Stimulated activated naive CD4-positive, alpha-beta T cell treated with Interleukin-2 at 50 U/mL for 16 hours (primary cell): ENCODE measurements around the gene PCDH12.

Experiments used
- DNase-seq: peaks from one replicate; lab custom pipeline; 2025; lab: John Stamatoyannopoulos, UW

PCDH12 gene

DNA sequence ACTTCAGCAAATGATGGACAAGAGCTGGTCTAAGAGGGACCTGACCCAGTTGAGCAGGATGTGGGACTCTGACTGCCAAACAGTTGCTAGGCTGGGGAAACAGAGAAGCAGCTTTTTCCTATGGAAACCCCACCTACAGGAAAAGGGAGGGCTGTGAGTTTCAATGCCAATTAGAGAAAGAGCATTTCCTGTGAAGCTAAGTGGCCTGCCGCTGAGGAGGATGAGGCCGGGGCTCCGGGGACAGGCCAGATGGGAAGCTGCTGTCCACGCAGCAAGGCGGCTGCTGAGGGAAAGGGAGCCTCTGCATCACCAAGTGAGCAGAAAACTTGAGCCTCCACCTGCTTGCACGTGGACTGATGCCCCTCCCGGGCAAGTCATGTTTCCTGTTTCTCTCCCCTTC lies at the start of gene PCDH12:
TSS of gene PCDH12 (minus strand) at position 90 of the 400 bp plus-strand sequence. CDS start 351 bp downstream, outside the sequence.
- DNase-seq: no peak

DNA sequence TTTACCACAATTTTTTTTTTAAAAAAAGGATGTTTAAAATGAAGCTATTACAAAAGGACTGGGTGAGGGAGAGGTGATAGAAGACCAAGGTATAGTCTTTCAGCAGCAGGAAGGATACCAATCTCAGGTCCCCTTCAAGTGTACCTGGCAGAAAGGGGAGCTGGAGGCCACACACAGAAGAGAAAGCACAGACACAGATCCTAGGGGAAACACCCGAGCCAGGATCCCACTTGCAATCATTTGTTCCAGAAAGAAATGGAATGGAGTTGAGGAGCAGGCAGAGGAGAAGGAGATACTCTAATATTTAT lies 49.2 kb upstream of the PCDH12 start:
- DNase-seq: no peak

DNA sequence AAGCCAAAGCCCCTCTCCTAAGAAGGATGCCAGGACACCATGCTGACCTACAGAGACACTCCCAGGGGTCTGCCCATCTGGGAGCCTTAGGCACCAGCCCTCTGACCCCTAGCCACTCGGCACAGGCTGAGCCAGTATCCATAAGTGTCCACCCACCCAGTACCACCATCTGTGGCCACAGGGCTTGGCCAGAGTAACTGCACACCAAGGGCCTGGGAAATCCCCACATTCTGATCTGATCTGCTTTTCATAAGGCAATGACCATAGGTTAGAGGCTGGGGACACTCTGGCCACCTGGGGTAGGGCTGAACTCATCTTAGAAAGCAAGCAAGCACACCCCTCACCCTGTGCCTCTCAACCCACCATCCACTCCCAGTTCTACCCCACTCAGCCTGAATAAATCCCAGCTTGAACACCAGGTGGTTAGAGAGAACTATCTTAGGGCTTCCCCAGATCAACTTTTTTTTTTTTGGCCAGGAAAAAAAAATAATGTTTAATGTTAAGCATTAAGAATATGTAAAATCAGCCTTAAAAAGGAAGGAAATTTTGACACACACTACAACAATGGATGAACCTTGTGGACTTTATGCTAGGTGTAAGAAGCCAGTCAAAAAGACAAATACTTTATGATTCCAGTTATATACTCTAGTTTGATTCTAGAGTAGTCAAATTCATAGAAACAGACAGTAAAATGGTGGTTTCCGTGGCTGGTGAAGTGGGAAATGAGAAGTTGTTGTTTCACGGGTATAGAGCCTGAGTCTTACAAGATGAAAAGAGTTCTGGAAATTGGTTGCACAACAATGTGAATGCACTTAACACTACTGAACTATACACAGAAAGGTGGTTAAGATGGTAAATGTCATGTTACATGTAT lies 48.6 kb upstream of the PCDH12 start:
- DNase-seq: no peak

DNA sequence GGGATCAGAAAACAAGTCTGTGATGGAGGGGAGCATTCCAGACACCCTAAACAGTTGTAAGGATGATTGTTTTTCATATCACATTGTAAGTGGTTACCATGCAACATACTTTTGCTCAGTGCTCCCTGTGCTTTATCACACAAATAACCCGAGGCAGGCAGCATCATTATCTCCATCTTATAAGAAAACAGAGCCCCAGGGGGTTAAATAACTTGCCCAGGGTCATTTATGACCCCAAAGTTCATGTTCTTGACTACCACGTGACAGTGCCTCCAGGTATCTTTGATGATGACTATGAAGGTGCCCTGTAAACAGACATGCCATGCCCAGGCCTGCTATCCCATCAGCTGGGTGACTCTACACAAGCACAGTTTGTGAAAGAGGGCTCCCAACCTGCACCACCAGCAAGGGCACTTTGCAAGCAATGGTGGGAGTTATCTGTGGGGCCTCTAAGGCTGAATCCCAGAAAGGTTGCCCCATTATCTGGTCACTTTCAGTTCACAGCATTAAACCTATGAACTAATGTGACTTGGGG lies 45.3 kb upstream of the PCDH12 start:
- no peak for DNase-seq

DNA sequence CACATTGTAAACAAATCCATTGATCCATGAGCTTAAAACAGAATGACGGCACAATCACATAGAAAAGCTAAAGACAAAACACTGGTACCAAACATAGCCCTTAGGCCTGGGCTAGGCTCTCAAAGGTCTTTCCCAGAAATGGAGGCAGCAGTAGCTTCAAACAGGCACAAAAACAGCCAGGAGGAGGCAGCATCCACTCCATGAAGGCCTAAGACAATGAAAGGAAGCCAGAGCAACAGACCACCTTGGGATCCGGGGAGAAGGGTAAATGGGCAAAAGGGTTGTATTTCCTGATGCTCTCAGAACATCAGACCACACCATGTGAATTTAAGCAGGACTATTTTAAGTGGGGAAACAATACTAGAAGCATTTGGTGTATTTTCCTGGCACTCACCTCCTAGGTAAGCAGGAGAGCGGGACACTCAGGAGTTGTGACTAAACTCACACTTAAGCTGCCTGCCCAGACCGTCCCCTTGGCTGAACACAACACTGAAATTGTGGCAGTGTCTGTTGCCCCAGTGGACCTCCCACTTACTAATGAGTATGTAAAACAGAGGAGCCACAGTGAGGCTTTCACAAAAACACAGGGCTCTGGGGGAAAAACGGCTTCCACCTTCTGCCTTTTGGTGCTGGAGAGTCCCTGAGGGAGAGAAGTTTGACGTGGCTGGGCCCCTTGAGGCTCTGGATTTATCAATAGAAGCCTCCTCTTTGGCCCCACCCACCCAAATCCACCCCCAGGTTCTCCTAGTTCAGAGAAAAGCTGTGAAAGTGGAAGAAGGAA lies 42.9 kb upstream of the PCDH12 start:
- DNase-seq: no peak

DNA sequence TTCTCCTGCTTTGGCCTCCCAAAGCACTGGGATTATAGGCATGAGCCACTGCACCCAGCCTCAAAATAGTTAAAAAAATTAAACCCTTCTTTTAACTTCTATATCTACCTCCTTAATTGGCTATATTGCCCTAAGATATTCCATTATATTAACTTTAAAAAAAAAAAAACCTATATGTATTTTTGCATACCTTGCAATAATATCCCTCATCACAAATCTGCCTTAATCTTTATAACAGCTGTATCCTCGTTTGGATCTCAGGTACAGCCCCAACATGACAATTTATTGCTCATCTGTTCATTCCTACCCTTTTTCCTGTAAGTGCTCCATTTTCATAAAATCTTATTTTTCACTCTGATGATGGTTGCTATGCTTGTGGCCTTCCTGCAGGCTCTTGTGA lies 42.2 kb upstream of the PCDH12 start:
- DNase-seq: no peak

DNA sequence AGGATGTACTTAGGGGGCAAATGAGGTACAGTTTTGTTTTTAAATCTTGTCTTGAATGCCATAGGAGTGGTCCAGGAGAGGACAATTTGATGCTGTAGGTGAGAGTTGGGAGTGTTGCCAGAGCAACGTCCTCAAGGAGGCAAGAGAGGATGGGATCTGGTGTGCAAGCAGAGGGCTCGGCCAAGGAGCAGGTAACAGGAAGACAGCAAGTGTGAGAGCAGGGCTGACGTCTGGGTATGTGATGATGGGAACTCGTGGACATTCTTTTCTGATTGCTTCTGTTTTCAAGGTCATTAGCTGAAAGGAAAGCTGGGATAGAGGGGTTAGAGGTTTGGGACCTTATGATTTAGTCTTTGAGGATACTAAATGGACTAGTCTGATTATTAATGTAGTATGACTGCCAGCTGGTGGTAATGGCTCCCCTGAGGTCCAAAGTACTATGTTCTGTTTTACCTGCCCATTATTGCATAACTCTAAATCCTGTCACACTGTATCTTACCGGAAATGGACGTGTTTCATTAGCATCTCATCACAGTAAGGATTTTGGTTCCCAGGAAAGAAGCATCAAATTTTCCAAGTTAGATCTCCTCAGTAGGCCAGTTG lies 39.5 kb upstream of the PCDH12 start:
- DNase-seq: no peak

DNA sequence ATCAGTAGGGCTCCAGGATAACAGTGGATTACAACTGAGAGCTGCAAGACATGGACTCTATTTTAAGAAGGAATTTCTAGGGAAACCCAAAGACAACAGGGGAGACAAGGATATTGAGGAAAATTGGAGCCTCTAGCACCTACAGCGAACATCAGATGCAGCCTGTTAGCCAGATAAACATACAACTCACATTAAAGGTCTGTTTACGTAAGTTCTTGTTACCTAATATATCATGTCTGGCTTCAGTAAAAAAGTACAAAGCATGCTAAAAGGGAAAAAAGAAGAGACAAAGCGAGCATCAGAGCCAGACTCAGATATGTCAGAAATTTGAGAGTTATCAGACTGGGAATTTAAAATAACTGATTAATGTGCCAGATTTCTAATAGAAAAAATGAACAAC lies 37.7 kb upstream of the PCDH12 start:
- DNase-seq: no peak

DNA sequence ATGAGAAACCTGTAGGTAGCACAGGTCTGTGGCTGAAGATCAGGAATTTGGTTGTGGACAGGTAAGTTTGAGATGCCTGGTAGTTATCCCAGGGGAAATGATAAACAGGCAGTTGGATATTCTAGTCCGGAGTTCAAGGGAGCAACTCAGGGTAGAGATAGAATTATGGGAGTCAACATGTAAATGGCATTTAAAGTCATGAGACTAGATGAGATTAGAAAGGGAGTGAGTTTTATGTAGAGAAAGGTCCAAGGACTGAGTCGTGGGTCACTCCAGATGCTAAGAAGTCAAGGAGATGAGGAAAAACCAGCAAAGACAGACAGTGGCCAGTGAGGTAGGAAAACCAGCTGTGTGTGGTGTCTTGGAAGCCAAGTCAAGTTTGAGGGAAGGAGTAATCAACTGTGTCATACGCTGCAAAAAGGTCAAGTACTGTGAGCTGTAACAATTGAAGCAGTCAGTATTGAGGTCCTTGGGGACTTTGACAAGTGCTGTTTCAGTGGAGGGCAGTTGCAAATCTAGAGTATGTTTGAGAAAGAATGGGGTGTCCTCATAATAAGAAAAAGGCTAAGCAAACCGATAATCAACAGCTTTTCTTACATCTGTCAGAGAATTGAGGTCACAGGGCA lies 36.6 kb upstream of the PCDH12 start:
- no peak for DNase-seq

DNA sequence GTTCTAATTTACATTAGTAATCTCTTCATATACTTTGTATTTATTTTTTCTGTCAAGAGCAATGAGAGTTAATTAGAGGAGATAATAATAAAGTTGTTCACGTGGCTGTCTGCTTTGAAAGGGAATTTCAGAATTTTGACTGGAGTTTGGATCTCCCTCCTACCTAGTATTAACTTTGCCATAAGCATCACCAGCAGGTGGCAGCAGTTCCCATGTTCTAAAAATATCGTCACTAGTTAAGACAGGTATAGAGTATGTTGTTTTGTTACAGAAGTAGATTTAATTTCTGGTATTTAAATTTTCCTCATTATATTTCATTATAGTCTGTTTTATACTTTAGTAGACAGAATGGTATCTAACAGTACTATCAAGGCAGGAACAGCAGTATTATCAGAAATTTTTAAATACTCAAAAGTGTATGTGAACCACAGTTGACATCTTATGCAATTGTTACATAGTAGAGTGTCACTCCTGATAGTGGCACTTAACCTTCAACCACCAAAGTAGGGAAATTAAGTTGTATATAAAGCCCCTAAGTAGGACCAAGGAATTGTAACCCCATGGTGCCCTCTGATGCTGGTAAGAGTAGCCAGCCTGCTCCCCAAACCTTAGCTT lies 34.5 kb upstream of the PCDH12 start:
- peak; percentile 72 for DNase-seq

DNA sequence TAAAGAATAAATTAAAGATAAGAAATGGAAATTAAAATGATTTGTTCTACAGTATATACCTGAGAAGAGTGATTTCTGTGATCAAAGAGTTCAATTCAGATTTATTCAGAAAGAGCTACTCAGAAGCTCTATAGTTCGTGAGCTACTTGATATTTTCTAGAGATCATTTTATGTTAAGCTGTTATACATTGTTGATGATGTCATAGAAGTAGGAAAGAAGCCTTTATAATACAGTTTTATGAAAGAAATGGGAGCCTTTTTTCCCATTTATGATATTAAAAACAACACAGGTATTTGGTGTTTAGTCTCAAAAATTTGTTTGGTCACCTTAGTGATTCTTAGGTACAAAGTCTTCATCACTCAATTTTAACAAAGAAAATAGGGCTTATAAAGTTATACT lies 31.7 kb upstream of the PCDH12 start:
- no peak for DNase-seq

DNA sequence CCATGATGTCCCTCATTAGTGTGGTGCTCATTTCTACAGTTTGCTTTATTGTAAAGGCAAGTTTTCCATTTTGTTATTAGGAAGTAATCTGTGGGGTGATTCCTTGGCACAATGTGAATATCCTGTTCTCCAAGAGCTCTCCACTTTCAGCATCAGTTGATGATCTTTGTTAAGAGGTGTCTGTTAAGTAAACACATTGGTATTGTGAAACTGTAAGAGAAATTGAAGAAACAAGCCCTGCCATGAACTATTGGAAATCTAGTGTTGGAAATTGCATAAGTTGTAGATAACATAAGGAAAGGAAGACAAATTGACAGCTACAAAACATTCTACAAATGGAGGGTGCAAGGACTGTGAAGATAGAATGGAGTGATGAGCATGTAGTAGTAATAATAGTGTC lies 28.1 kb upstream of the PCDH12 start:
- DNase-seq: no peak

DNA sequence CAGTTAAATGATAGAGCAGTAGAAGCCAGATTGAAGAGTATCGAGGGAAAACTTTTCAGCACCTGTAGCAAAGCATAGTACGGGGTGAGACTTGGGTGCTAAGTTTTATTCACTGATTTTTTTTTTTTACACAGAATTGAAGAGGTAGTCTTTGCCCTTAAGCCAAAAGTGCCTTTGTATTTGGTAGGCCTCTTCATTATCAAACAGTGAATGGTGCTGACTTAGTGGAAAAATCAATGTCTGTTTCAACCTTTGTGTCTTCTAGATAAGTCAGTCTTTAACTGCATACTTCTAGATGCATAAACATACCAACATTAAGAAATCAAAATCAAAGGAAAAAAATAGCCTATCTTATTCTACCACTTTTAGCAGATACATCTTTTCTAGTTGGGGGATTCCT lies 24.6 kb upstream of the PCDH12 start:
- DNase-seq: no peak

DNA sequence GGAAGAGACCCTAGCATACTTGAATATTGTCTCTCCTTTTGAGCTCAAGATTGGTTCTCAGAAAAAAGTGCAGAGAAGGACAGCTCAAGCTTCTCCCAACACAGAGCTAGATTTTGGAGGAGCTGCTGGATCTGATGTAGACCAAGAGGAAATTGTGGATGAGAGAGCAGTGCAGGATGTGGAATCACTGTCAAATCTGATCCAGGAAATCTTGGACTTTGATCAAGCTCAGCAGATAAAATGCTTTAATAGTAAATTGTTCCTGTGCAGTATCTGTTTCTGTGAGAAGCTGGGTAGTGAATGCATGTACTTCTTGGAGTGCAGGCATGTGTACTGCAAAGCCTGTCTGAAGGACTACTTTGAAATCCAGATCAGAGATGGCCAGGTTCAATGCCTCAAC lies 20.4 kb upstream of the PCDH12 start:
- no peak for DNase-seq

DNA sequence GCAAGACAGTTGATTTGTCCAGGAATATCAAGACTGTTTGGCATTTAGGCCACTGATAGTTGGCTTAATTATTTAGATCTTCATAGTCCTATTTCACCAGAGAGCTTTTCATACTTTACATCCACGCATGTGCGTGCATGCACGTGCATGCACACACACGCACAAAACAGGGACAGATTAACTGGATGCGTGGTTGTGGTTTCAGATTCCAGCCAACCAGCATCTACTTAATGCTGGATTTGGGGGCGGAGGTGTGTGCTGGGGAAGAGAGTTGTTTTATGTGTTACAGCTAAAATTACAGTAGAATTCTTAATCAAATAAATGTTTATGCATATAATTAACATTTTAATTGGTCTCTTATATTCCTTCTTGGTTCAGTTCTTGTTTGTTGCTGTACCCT lies 18.2 kb upstream of the PCDH12 start:
- no peak for DNase-seq

DNA sequence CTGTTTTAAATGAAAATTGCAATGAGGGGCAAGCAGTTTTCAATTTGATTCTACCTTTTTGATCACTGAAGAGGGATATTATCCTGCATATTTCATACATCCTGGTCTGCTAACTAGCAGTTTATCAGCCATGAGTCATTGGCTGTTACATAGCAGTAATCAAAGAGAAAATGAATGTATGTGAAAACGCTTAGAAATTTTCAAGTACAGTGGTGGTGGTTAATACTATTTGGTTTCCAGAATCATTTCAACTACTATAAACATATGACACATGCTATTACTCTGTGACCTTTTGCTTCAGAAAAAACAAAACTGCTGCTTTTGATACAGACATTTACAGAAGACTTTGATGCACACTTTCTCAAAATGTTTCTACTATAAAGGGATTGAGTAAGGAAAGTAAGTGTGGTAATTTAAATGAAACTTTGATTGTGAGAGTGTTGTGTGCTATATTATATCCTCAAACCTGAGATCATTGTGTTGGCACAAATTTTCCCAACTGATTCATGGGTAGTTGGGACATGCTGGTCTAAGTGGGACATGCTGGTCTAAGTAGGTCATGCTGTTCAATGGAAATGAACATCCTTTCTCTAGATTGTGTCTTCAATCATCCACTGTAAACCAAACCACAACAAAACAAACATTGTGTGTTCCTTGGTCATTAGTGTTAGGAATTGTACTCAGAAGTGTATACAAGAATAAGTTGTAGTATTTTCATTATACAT lies 16.0 kb upstream of the PCDH12 start:
- DNase-seq: no peak

DNA sequence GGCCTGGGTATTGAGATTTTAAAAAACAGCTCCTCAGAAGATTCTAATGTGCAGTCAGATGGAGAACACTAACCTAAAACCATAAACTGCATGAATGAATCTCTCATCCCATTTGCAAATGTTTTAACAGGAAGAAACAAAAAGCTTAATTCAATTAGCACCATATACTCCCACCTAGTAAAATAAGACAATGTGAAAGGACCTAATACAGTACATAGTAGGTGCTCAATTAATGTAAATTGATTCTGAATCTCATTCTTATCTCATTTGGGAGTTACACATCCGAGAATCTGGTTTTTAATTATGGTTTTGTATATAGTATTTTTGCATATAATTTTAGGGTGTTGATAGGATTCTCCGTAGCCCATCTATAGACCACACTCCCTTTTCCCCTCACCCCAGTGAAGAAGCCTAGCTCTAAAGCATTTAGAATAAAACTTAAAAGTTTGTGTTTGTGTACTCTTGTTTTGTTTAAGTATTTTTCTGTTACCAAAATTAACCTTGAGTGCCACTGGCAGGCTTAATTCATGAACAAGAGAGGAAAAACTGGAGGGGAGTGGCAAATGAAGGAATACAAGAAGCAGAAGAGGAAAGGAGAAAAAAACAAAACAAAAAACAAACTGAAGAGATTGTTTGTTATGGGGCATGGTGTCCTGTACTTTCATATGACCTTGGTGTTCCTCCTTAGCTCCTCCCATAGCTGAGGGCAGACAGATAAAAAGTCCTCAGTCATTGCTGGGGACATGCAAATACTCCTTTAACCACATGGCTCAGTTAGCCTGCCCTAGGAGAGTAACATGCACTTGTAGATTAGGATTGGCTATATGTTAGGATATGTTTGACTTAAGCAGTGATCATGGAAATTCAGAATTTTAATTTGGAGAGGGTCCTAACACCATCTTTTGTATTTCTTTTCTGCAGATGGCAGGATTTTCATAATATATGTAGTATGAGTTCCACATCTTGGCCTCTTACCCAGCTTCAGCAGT lies 12.1 kb upstream of the PCDH12 start:
- no peak for DNase-seq

DNA sequence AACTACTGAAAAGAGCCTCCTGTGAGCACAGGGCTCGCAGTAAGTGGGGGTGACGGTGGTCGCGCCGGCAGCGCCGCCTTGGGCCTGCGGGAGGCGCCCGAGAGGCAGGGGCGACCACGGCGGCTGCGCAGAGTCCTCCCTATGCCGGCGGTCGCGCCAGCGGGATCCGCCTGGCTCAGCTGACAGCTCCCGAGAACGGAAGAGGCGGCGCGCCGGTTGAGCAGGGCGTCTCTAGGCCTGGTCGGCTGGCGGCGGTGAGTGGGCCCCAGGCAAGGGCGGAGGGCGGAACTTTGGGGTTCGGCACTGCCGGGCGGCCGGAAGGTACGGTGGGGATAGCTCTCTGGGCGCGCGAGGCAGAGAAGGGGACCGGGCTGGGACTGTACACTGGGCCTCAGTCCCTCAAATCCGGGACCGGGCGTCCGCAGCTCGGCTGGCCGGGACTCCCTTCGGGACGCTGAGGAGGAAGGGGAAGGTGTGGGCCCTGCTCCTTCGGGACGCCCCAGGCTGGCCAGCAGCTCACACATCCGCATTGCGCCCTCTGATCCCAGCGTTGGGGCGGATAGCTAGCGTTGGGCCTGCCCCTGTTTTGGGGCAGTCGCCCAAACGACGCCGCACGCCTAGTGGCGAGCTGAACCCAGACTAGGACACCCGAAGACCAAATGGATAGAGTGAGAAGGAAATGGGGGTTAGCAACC lies 11.1 kb upstream of the PCDH12 start, which contains the start of gene RNF14:
TSS of gene RNF14 (plus strand) at position 192 of the 695 bp plus-strand sequence. CDS start 4,484 bp downstream, outside the sequence.
- DNase-seq: peak; percentile 95

DNA sequence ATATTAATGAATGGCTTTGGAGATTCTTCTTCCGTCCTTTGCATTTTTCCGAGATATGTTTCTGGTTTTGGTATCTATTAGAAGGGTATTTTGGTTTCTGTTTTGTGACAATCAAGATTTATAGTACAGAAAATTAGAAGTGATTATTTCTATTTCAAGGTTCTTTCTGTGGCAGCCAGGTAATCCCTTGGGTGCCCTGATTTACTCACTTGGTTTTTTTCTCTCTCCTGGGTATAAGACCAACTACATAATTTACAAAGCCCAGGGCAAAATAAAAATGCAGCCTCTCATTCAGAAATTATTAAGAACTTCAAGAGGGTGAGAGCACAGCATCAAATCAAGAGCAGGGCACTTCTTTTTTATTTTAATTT lies 8.9 kb upstream of the PCDH12 start:
- DNase-seq: no peak
